ENCODE results near the gene AAGAB.

GRCh38 chr15:67303490-67304363, 49.3 kb upstream of the AAGAB start:
- TF ChIP-seq ELF4 (IDR thresholded peaks at IDR 0.05) (no peak), FOXA1 (IDR thresholded peaks at IDR 0.05) (no peak), ARNT (IDR thresholded peaks at IDR 0.05) (no peak), TARDBP (IDR thresholded peaks at IDR 0.05) (no peak), BHLHE40 (IDR thresholded peaks at IDR 0.05; ENCODE audit: borderline replicate concordance) (no peak), LEF1 (IDR thresholded peaks at IDR 0.05; ENCODE audit: borderline replicate concordance) (no peak), HDGF (IDR thresholded peaks at IDR 0.05; ENCODE audit: borderline replicate concordance) (no peak), SUZ12 (IDR thresholded peaks at IDR 0.05) (no peak)
- TF ChIP-seq, protein P1, sequence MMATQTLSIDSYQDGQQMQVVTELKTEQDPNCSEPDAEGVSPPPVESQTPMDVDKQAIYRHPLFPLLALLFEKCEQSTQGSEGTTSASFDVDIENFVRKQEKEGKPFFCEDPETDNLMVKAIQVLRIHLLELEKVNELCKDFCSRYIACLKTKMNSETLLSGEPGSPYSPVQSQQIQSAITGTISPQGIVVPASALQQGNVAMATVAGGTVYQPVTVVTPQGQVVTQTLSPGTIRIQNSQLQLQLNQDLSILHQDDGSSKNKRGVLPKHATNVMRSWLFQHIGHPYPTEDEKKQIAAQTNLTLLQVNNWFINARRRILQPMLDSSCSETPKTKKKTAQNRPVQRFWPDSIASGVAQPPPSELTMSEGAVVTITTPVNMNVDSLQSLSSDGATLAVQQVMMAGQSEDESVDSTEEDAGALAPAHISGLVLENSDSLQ (IDR thresholded peaks at IDR 0.05) = no peak
